Calu3 (cell line): Measurements from ENCODE around the gene ZNF202. TPM values are rescaled to one million over a fixed set of nuclear protein-coding genes. Genes with fewer than 3 reads are reported as not detected.
"Not testable (repeated sequence)": the region's sequence is repeated elsewhere in the genome, so short reads cannot be mapped to it uniquely, and the experiment has no call there.

Experiments
- BruUV-seq: library from RNA; stranded (reverse); fragments of 400-500 nt; replicated peaks from 2 replicates; lab custom pipeline; 2021; lab: Mats Ljungman, UMichigan
- CTCF ChIA-PET: fragments of 300-600 bp; sonication (Branson Sonifier 250); formaldehyde crosslinking; loops from one replicate; lab custom pipeline; 2022; ENCODE audit warnings: antibody characterized with exemption; lab: Charles Lee
- DNase-seq: peaks from one replicate; pipeline ENCODE4 v3.0.0; 2022
- H3K27ac Mint-ChIP-seq: one replicate; pipeline ENCODE4 v1.8.0; 2022; ENCODE audit warnings: mixed read lengths; ENCODE audit not compliant: unreplicated experiment
- H3K27me3 Mint-ChIP-seq: one replicate; pipeline ENCODE4 v1.8.0; 2022; ENCODE audit warnings: mixed read lengths; ENCODE audit not compliant: unreplicated experiment
- H3K36me3 Mint-ChIP-seq: one replicate; pipeline ENCODE4 v1.8.0; 2022; ENCODE audit warnings: mild to moderate bottlenecking, moderate library complexity, mixed read lengths; ENCODE audit not compliant: insufficient read depth, unreplicated experiment
- H3K4me1 Mint-ChIP-seq: one replicate; pipeline ENCODE4 v1.8.0; 2022; ENCODE audit warnings: mild to moderate bottlenecking, low read depth, mixed read lengths; ENCODE audit not compliant: unreplicated experiment
- H3K4me3 Mint-ChIP-seq: one replicate; pipeline ENCODE4 v1.8.0; 2022; ENCODE audit warnings: mild to moderate bottlenecking, low read depth, moderate library complexity, mixed read lengths; ENCODE audit not compliant: unreplicated experiment
- H3K9me3 Mint-ChIP-seq: one replicate; pipeline ENCODE4 v1.8.0; 2022; ENCODE audit warnings: low read depth, mixed read lengths; ENCODE audit not compliant: unreplicated experiment
- intact Hi-C: fragments of 100-400 bp; cut with micrococcal nuclease; formaldehyde crosslinking; loops from one replicate; pipeline ENCODE4 v1.10.0; 2022; ENCODE audit not compliant: unreplicated experiment
- total RNA-seq: library from RNA; stranded (reverse); gene quantifications from 2 replicates; pipeline ENCODE4 v1.2.3, GENCODE V29; 2022
- TF ChIP-seq, protein P1 (sequence below): fragments of 200-600 bp; IDR thresholded peaks from one replicate; pipeline ENCODE4 v1.8.0; 2022; ENCODE audit warnings: antibody characterized with exemption; ENCODE audit not compliant: unreplicated experiment

Gene ZNF202
- total RNA-seq, 1 experiment from 2014 or later: 10.3 TPM

DNA sequence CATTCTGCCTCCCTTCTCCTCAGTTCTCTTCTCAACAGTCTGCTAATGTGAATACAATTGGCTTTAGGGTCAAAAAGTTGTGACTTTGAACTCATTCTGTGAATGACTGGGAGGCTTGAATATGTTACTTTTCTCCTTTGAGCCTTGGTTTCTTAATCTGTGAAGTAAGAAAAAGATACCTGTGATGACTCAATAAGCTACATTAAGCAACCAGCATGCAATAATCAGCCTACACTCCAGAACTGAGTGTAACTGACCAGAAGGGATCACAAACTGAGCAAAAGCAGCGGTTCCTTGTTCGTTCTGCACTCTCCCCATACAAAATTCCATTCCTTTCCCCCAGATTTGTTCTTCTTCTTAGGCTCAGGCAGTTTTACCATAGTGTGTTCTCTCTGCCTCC lies 23.4 kb downstream of the ZNF202 start:
- no peaks in the 10 kb centered on the region for H3K4me1 Mint-ChIP-seq
- CTCF ChIA-PET: no interaction called here
- intact Hi-C loops: no loop called here
- H3K9me3 Mint-ChIP-seq: no peaks in the 10 kb centered on the region
- no peak overlapping the region for H3K27ac Mint-ChIP-seq
- no peak overlapping the region for H3K4me3 Mint-ChIP-seq
- H3K27me3 Mint-ChIP-seq: peaks cover 57% of the 10 kb centered on the region
- no peaks in the 10 kb centered on the region for H3K36me3 Mint-ChIP-seq
- DNase-seq: no peak
- BruUV-seq: no TSS peak
- TF ChIP-seq, protein P1, sequence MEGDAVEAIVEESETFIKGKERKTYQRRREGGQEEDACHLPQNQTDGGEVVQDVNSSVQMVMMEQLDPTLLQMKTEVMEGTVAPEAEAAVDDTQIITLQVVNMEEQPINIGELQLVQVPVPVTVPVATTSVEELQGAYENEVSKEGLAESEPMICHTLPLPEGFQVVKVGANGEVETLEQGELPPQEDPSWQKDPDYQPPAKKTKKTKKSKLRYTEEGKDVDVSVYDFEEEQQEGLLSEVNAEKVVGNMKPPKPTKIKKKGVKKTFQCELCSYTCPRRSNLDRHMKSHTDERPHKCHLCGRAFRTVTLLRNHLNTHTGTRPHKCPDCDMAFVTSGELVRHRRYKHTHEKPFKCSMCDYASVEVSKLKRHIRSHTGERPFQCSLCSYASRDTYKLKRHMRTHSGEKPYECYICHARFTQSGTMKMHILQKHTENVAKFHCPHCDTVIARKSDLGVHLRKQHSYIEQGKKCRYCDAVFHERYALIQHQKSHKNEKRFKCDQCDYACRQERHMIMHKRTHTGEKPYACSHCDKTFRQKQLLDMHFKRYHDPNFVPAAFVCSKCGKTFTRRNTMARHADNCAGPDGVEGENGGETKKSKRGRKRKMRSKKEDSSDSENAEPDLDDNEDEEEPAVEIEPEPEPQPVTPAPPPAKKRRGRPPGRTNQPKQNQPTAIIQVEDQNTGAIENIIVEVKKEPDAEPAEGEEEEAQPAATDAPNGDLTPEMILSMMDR: no peak

DNA sequence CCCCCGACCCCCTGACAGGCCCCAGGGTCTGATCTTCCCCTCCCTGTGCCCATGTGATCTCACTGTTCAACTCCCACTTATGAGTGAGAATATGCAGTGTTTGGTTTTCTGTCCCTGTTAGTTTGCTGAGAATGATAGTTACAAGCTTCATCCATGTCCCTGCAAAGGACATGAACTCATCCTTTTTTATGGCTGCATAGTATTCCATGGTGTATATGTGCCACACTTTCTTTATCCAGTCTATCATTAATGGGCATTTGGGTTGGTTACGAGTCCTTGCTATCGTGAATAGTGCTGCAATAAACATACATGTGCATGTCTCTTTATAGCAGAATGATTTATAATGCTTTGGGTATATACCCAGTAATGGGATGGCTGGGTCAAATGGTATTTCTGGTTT lies 28.8 kb downstream of the ZNF202 start:
- H3K4me1 Mint-ChIP-seq, DNase-seq, H3K27ac Mint-ChIP-seq, BruUV-seq, H3K4me3 Mint-ChIP-seq, H3K36me3 Mint-ChIP-seq, CTCF ChIA-PET, H3K9me3 Mint-ChIP-seq, intact Hi-C loops: not testable (repeated sequence)
- H3K27me3 Mint-ChIP-seq: peaks cover 58% of the 10 kb centered on the region

DNA sequence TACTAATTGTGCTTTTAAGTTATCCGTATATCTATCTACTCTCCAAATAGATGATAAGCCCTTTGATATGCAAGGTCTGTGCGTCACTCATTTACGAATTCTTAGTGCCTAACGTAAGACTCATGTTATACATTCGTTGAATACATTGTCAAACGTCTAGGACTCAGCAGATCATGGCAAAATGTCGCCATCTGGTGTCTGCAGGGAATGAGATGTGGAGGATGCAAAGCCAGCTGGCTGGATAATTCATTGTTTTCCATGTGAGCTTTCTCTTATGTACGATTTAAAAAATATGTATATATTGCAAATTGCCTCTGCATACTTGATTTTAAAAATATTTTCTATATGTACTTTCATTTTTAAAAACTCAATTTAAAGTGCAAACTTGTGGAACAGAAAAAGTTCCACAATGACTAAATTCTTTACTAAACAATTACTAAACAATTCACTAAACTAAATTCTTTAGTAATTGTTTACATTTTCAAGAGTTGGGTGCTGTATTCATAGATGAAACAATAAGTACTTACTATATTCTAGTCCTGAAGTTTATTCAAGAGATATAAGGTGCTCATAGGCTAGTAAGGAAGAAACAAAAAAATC lies 33.8 kb downstream of the ZNF202 start:
- CTCF ChIA-PET: interaction anchor here (0.7 to 1.7 kb wide), 7 partner anchors 40 to 300 kb away, joined by 3 to 18 read pairs (median 5); partner anchors contain the start of gene SCN3B
- Mint-ChIP-seq H3K27ac (no peak overlapping the region), H3K27me3 (peaks cover 28% of the 10 kb centered on the region), H3K36me3 (no peaks in the 10 kb centered on the region), H3K4me3 (no peak overlapping the region), H3K4me1 (no peaks in the 10 kb centered on the region), H3K9me3 (no peaks in the 10 kb centered on the region)
- intact Hi-C loops: loop anchor here (1.0 kb wide), 3 partner anchors 66 to 196 kb away; no protein-coding TSS in a partner anchor
- BruUV-seq: no TSS peak
- peak; percentile 53 for DNase-seq
- TF ChIP-seq, protein P1: peak; percentile 20

DNA sequence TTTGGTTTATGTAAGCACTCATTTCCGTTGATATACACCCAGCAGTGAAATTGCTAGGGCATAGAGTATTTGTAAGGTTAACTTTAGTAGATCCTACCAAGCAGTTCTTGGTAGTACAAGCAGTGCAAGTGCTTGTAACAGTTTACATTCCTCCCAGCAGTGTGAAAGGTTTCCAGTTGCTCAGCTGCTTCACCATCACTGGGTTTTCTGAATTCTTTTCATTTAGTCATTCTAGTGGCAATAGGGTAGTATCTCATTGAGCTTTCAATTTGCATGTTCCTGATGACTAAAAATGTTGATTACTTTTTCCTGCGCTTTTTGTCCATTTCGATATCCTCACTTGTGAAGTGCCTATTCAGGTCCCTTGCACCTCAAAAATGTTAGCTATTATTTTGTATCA lies 34.3 kb downstream of the ZNF202 start:
- Mint-ChIP-seq H3K4me3 (no peak overlapping the region), H3K4me1 (no peaks in the 10 kb centered on the region), H3K36me3 (no peaks in the 10 kb centered on the region), H3K27me3 (peaks cover 33% of the 10 kb centered on the region), H3K27ac (no peak overlapping the region), H3K9me3 (no peaks in the 10 kb centered on the region)
- TF ChIP-seq, protein P1: no peak
- BruUV-seq: no TSS peak
- DNase-seq: no peak
- intact Hi-C loops: loop anchor here (1.0 kb wide), 3 partner anchors 66 to 196 kb away; no protein-coding TSS in a partner anchor
- CTCF ChIA-PET: interaction anchor here (0.7 to 1.7 kb wide), 7 partner anchors 40 to 300 kb away, joined by 3 to 18 read pairs (median 5); partner anchors contain the start of gene SCN3B

DNA sequence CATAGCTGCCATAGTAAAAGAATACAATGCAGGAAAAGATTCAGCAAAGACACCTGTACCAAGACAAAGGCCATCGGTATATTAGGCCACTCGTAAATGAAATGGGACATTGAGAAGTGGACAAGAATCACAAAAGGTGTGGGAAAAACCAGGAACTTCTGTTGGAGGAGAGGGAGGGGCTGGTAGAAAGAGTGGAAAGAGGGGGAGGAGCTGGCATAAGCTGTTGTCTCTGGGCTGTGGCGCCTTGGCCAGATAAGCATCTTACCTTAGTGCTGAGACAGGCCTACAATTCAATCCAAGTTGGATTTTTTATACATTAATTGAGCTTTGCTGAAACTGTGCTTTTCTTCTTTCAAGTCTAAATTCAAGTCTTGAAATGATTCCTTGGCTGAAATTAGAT lies 37.1 kb downstream of the ZNF202 start:
- DNase-seq: no peak
- BruUV-seq: no TSS peak
- no peaks in the 10 kb centered on the region for H3K36me3 Mint-ChIP-seq
- peaks cover 25% of the 10 kb centered on the region for H3K27me3 Mint-ChIP-seq
- intact Hi-C loops: no loop called here
- no peaks in the 10 kb centered on the region for H3K4me1 Mint-ChIP-seq
- no peaks in the 10 kb centered on the region for H3K9me3 Mint-ChIP-seq
- no peak overlapping the region for H3K27ac Mint-ChIP-seq
- H3K4me3 Mint-ChIP-seq: no peak overlapping the region
- TF ChIP-seq, protein P1: no peak
- CTCF ChIA-PET: no interaction called here
